Renal cortical epithelial cell (primary cell): ENCODE data around the gene C1QB. TPM values are rescaled to one million over a fixed set of nuclear protein-coding genes. Genes with fewer than 3 reads are reported as not detected.

Experiments used
- DNase-seq: peaks from one replicate; pipeline ENCODE4 v3.0.0-alpha.2; 2011; ENCODE audit warnings: low read depth
- total RNA-seq: library from RNA; depleted of rRNA; stranded (reverse); fragments of >200 nt; gene quantifications from 2 replicates; pipeline ENCODE4 v1.2.3, GENCODE V29; 2014

Gene C1QB
- not detected in 2 replicates for total RNA-seq

- DNase-seq: no peak
Measured at GRCh38 chr1:22652881-22653316, at the start of gene C1QB. C1QB (plus strand) TSS chr1:22653236; CDS start chr1:22659463, 6,227 bp downstream.

GRCh38 chr1:22606161-22606560 is 46.9 kb upstream of the C1QB start:
- no peak for DNase-seq

- DNase-seq: no peak
Measured at GRCh38 chr1:22607154-22607553, 45.9 kb upstream of the C1QB start.

- no peak for DNase-seq
Measured at GRCh38 chr1:22608361-22608760, 44.7 kb upstream of the C1QB start.

- DNase-seq: no peak
Measured at GRCh38 chr1:22609291-22609690, 43.7 kb upstream of the C1QB start.

GRCh38 chr1:22611530-22611947 is 41.5 kb upstream of the C1QB start:
- peak; percentile 47 for DNase-seq

GRCh38 chr1:22612671-22613571 is 40.1 kb upstream of the C1QB start:
- DNase-seq: no peak

GRCh38 chr1:22613572-22613918 is 39.5 kb upstream of the C1QB start:
- no peak for DNase-seq

GRCh38 chr1:22613951-22614350 is 39.1 kb upstream of the C1QB start:
- DNase-seq: no peak

GRCh38 chr1:22615886-22616285 is 37.1 kb upstream of the C1QB start:
- DNase-seq: no peak

- no peak for DNase-seq
Measured at GRCh38 chr1:22616571-22616970, 36.5 kb upstream of the C1QB start.

- DNase-seq: no peak
Measured at GRCh38 chr1:22618056-22618455, 35.0 kb upstream of the C1QB start.

GRCh38 chr1:22619252-22619651 is 33.8 kb upstream of the C1QB start:
- DNase-seq: no peak

- no peak for DNase-seq
Measured at GRCh38 chr1:22619798-22620197, 33.2 kb upstream of the C1QB start.

GRCh38 chr1:22621761-22622160 is 31.3 kb upstream of the C1QB start:
- DNase-seq: no peak

- no peak for DNase-seq
Measured at GRCh38 chr1:22625262-22625925, 27.6 kb upstream of the C1QB start.

GRCh38 chr1:22626237-22627157 is 26.5 kb upstream of the C1QB start:
- no peak for DNase-seq

- no peak for DNase-seq
Measured at GRCh38 chr1:22627331-22627730, 25.7 kb upstream of the C1QB start.

- DNase-seq: no peak
Measured at GRCh38 chr1:22628698-22629444, 24.2 kb upstream of the C1QB start.

GRCh38 chr1:22629886-22630285 is 23.1 kb upstream of the C1QB start:
- no peak for DNase-seq

GRCh38 chr1:22633697-22634463 is 19.2 kb upstream of the C1QB start:
- DNase-seq: no peak
